Measurements from ENCODE around the gene MYOZ3.

Gene MYOZ3

GRCh38 chr5:150672884-150673275, 11.8 kb downstream of the MYOZ3 start:
- no peaks in the 10 kb centered on the region for H3K9me3 ChIP-seq (ENCODE audit: control insufficient read depth, low read length)
- no peak overlapping the region for H3K4me3 ChIP-seq (ENCODE audit: low read length)
- H3K9ac ChIP-seq (ENCODE audit: low read length) = no peak overlapping the region
- H3K4me1 ChIP-seq (ENCODE audit: control insufficient read depth, insufficient read depth, low read length) = peaks cover 12% of the 10 kb centered on the region
- no peaks in the 10 kb centered on the region for H3K36me3 ChIP-seq (ENCODE audit: control insufficient read depth, insufficient read depth, low read length)
- H3K27me3 ChIP-seq (ENCODE audit: control insufficient read depth, insufficient read depth, low read length) = peaks cover 30% of the 10 kb centered on the region

GRCh38 chr5:150674341-150674821, 13.3 kb downstream of the MYOZ3 start:
- Histone ChIP-seq H3K4me3 (ENCODE audit: low read length) (no peak overlapping the region), H3K36me3 (ENCODE audit: control insufficient read depth, insufficient read depth, low read length) (no peaks in the 10 kb centered on the region), H3K9ac (ENCODE audit: low read length) (no peak overlapping the region)

GRCh38 chr5:150675069-150675468, 14.0 kb downstream of the MYOZ3 start:
- Histone ChIP-seq H3K4me3 (ENCODE audit: low read length) (no peak overlapping the region), H3K9ac (ENCODE audit: low read length) (no peak overlapping the region), H3K9me3 (ENCODE audit: control insufficient read depth, low read length) (no peaks in the 10 kb centered on the region), H3K36me3 (ENCODE audit: control insufficient read depth, insufficient read depth, low read length) (no peaks in the 10 kb centered on the region), H3K4me1 (ENCODE audit: control insufficient read depth, insufficient read depth, low read length) (peaks cover 12% of the 10 kb centered on the region), H3K27me3 (ENCODE audit: control insufficient read depth, insufficient read depth, low read length) (peaks cover 29% of the 10 kb centered on the region)

More at GRCh38 chr5:150674341-150674821, 13.3 kb downstream of the MYOZ3 start:
- peaks cover 30% of the 10 kb centered on the region for H3K27me3 ChIP-seq (ENCODE audit: control insufficient read depth, insufficient read depth, low read length)
- no peaks in the 10 kb centered on the region for H3K9me3 ChIP-seq (ENCODE audit: control insufficient read depth, low read length)
- peaks cover 12% of the 10 kb centered on the region for H3K4me1 ChIP-seq (ENCODE audit: control insufficient read depth, insufficient read depth, low read length)

GRCh38 chr5:150676578-150676977, 15.5 kb downstream of the MYOZ3 start:
- H3K4me3 ChIP-seq (ENCODE audit: low read length) = no peak overlapping the region
- no peaks in the 10 kb centered on the region for H3K36me3 ChIP-seq (ENCODE audit: control insufficient read depth, insufficient read depth, low read length)
- peaks cover 12% of the 10 kb centered on the region for H3K4me1 ChIP-seq (ENCODE audit: control insufficient read depth, insufficient read depth, low read length)
- no peaks in the 10 kb centered on the region for H3K9me3 ChIP-seq (ENCODE audit: control insufficient read depth, low read length)
- peaks cover 15% of the 10 kb centered on the region for H3K27me3 ChIP-seq (ENCODE audit: control insufficient read depth, insufficient read depth, low read length)
- H3K9ac ChIP-seq (ENCODE audit: low read length) = no peak overlapping the region

GRCh38 chr5:150689120-150689519, 28.1 kb downstream of the MYOZ3 start:
- Histone ChIP-seq H3K27me3 (ENCODE audit: control insufficient read depth, insufficient read depth, low read length) (no peaks in the 10 kb centered on the region), H3K9ac (ENCODE audit: low read length) (no peak overlapping the region), H3K36me3 (ENCODE audit: control insufficient read depth, insufficient read depth, low read length) (peaks cover 16% of the 10 kb centered on the region), H3K4me3 (ENCODE audit: low read length) (no peak overlapping the region), H3K9me3 (ENCODE audit: control insufficient read depth, low read length) (no peaks in the 10 kb centered on the region), H3K4me1 (ENCODE audit: control insufficient read depth, insufficient read depth, low read length) (no peaks in the 10 kb centered on the region)

- Histone ChIP-seq H3K36me3 (ENCODE audit: control insufficient read depth, insufficient read depth, low read length) (peaks cover 26% of the 10 kb centered on the region), H3K9me3 (ENCODE audit: control insufficient read depth, low read length) (no peaks in the 10 kb centered on the region), H3K4me3 (ENCODE audit: low read length) (no peak overlapping the region), H3K27me3 (ENCODE audit: control insufficient read depth, insufficient read depth, low read length) (no peaks in the 10 kb centered on the region), H3K9ac (ENCODE audit: low read length) (no peak overlapping the region), H3K4me1 (ENCODE audit: control insufficient read depth, insufficient read depth, low read length) (no peaks in the 10 kb centered on the region)
These were observed 29.7 kb downstream of the MYOZ3 start for GRCh38 chr5:150690760-150691159.

- Histone ChIP-seq H3K9ac (ENCODE audit: low read length) (no peak overlapping the region), H3K4me1 (ENCODE audit: control insufficient read depth, insufficient read depth, low read length) (no peaks in the 10 kb centered on the region), H3K9me3 (ENCODE audit: control insufficient read depth, low read length) (no peaks in the 10 kb centered on the region), H3K36me3 (ENCODE audit: control insufficient read depth, insufficient read depth, low read length) (peaks cover 29% of the 10 kb centered on the region), H3K4me3 (ENCODE audit: low read length) (no peak overlapping the region), H3K27me3 (ENCODE audit: control insufficient read depth, insufficient read depth, low read length) (no peaks in the 10 kb centered on the region)
These were observed 31.2 kb downstream of the MYOZ3 start for GRCh38 chr5:150692276-150692675.

GRCh38 chr5:150694612-150695011, 33.6 kb downstream of the MYOZ3 start:
- Histone ChIP-seq H3K4me3 (ENCODE audit: low read length) (no peak overlapping the region), H3K4me1 (ENCODE audit: control insufficient read depth, insufficient read depth, low read length) (peaks cover 4% of the 10 kb centered on the region), H3K27me3 (ENCODE audit: control insufficient read depth, insufficient read depth, low read length) (no peaks in the 10 kb centered on the region), H3K36me3 (ENCODE audit: control insufficient read depth, insufficient read depth, low read length) (peaks cover 29% of the 10 kb centered on the region), H3K9me3 (ENCODE audit: control insufficient read depth, low read length) (no peaks in the 10 kb centered on the region), H3K9ac (ENCODE audit: low read length) (no peak overlapping the region)

GRCh38 chr5:150700246-150700593, 39.2 kb downstream of the MYOZ3 start:
- Histone ChIP-seq H3K4me1 (ENCODE audit: control insufficient read depth, insufficient read depth, low read length) (peaks cover 6% of the 10 kb centered on the region), H3K9me3 (ENCODE audit: control insufficient read depth, low read length) (no peaks in the 10 kb centered on the region), H3K4me3 (ENCODE audit: low read length) (peak overlapping the region; percentile 98), H3K9ac (ENCODE audit: low read length) (peak overlapping the region; percentile 98), H3K27me3 (ENCODE audit: control insufficient read depth, insufficient read depth, low read length) (no peaks in the 10 kb centered on the region), H3K36me3 (ENCODE audit: control insufficient read depth, insufficient read depth, low read length) (peaks cover 3% of the 10 kb centered on the region)

- Histone ChIP-seq H3K4me1 (ENCODE audit: control insufficient read depth, insufficient read depth, low read length) (peaks cover 6% of the 10 kb centered on the region), H3K9me3 (ENCODE audit: control insufficient read depth, low read length) (no peaks in the 10 kb centered on the region), H3K4me3 (ENCODE audit: low read length) (peak within 1 kb of the TSS; percentile 98), H3K27me3 (ENCODE audit: control insufficient read depth, insufficient read depth, low read length) (no peaks in the 10 kb centered on the region), H3K36me3 (ENCODE audit: control insufficient read depth, insufficient read depth, low read length) (peaks cover 3% of the 10 kb centered on the region), H3K9ac (ENCODE audit: low read length) (peak within 1 kb of the TSS; percentile 98)
These were observed 39.7 kb downstream of the MYOZ3 start, which contains the start of gene RBM22 for GRCh38 chr5:150700594-150701377. TSS of gene RBM22 (minus strand) at chr5:150701062. CDS start at chr5:150700985, 77 bp downstream.

GRCh38 chr5:150703762-150704161, 42.7 kb downstream of the MYOZ3 start:
- no peak overlapping the region for H3K9ac ChIP-seq (ENCODE audit: low read length)
- H3K27me3 ChIP-seq (ENCODE audit: control insufficient read depth, insufficient read depth, low read length) = no peaks in the 10 kb centered on the region
- no peak overlapping the region for H3K4me3 ChIP-seq (ENCODE audit: low read length)
- H3K4me1 ChIP-seq (ENCODE audit: control insufficient read depth, insufficient read depth, low read length) = peaks cover 6% of the 10 kb centered on the region
- H3K36me3 ChIP-seq (ENCODE audit: control insufficient read depth, insufficient read depth, low read length) = no peaks in the 10 kb centered on the region
- H3K9me3 ChIP-seq (ENCODE audit: control insufficient read depth, low read length) = no peaks in the 10 kb centered on the region

GRCh38 chr5:150706776-150707390, 45.8 kb downstream of the MYOZ3 start:
- Histone ChIP-seq H3K4me3 (ENCODE audit: low read length) (no peak overlapping the region), H3K9me3 (ENCODE audit: control insufficient read depth, low read length) (no peaks in the 10 kb centered on the region), H3K27me3 (ENCODE audit: control insufficient read depth, insufficient read depth, low read length) (no peaks in the 10 kb centered on the region), H3K9ac (ENCODE audit: low read length) (no peak overlapping the region), H3K4me1 (ENCODE audit: control insufficient read depth, insufficient read depth, low read length) (no peaks in the 10 kb centered on the region), H3K36me3 (ENCODE audit: control insufficient read depth, insufficient read depth, low read length) (peaks cover 7% of the 10 kb centered on the region)
